GDM1 (cell line): Measurements from ENCODE around the gene SIK3.

ENCODE experiments used
- DNase-seq: peaks from one replicate; lab custom pipeline; 2025; lab: John Stamatoyannopoulos, UW

SIK3 gene

DNA sequence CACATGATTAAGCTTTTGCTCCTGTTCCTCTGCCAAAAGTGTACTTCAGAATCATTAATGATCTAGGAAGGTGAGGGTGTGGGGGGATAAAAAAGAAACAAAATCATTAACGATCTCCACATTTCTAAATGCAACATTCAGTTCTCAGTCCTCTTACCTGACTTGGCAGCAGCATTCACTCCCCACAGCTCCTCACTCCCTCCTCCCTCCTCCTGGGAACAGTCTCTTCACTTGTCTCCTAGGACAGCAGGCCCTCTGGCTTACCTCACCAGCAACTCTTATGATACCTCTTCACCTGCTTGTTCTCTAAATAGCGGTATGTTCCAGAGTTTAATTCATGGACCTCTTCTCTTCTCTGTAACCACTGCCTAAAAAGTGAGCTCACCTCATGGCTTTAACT is 204.3 kb downstream of the SIK3 start:
- DNase-seq: no peak

DNA sequence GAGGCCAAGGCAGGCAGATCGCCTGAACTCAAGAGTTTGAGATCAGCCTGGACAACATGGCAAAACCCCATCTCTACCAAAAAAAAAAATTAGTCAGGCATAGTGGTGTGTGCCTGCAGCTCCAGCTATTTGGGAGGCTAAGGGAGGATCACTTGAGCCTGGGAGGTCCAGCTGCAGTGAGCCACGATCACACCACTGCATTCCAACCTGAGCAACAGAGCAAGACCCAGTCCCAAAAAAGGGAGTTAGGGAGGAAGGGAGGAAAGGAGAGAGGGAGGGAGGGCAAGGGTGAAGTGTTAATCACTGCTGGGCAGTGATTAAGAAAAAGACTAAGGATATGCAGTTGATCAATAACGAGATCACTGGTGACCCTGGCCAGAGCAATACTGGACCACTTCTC is 204.8 kb downstream of the SIK3 start:
- no peak for DNase-seq

DNA sequence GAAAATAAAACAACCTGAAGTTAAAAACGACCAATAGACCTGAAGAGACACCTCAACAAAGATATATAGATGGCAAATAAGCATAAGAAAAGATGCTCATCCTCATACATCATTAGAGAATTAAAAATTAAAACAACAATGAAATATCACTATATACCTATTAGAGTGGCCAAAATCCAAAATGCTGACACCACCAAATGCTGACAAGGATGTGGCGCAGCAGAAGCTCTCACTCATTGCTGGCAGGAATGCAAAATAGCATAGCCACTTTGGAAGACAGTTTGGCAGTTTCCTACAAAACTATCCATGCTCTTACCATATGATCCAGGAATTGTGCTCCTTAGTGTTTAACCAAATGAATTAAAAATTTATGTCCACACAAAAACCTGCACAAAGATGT is 205.9 kb downstream of the SIK3 start:
- DNase-seq: no peak

DNA sequence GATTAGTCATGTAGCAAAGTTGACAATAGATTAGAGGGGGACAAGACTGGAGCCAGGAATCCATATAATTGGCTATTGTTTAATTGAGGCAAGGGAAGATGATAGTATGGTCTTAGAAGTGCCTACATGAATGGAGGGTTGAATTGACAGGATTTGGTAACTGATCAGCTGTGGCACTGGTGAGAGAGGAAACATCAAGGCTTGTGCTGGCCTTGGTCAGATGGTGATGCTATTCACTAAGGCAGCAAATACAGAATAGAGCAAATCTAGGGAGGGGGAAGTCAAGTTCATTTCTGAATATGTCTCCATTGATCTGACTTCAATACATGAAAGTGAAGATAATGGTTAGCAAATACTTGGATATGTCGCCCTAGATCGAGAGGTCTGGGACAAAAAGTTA is 206.5 kb downstream of the SIK3 start:
- DNase-seq: no peak

DNA sequence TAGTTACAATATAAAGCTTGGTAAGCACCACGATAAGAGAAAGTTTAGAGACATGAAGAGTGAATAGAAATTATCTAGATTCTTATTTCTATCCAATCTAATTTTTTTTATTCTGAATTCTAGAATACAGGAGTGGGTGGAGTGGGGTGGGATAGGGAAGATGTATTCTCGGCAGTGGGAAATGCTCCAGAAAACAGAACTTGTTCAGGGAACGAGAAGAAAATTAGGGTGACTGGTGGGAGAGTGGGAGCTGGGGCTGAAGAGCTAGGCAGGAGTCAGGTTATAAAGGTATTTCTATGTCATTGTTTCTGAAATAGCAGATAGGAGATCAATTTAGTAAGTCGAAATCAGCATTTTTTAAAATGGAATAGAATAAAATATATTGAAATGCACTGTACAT is 207.6 kb downstream of the SIK3 start:
- no peak for DNase-seq

DNA sequence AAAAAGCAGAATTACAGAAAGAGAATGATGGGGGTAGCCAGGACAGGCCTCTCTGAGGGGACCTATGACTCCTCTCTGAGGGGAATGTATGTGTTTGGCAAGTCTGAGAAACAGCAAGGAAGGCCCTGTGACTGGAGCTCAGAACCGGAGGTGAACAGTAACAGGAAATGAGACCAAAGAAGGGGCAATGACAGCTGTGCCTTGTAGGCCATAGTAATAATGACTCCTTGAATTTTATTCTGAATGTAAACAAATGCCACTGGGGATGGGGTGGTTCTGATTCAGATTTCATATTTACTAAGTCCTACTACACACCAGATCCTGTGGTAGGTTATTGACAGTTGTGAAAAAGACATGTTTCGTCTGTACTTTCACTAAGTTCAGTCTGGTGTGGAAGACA is 208.0 kb downstream of the SIK3 start:
- DNase-seq: no peak

DNA sequence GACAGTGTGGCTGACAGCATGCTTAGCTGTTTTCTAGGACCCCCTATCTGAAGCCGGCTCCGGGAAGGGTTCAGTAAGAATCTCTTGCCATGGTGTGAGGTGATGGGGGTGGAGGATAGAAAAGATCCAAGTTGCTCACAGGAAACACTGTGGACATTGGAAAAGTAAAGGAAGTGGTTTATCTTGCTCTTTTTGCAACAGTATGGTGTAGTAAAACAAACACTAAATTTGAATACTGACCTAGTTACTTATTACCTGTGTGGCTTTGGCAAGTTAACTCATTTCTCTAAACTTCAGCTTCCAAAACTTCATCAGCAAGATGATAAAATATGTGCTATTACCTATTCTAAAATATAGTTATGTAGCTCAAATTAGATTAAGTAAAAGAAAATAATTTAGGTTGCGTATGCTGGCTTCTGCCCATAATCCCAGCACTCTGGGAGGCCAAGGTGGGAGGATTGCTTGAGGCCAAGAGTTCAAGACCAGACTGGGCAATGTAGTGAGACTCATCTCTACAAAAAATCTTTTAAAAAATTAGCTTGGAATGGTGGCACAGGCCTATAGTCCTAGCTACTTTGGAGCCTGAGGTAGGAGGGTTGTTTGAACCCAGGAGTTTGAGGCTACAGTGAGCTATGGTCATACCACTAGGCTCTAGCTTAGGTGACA is 209.2 kb downstream of the SIK3 start:
- no peak for DNase-seq

DNA sequence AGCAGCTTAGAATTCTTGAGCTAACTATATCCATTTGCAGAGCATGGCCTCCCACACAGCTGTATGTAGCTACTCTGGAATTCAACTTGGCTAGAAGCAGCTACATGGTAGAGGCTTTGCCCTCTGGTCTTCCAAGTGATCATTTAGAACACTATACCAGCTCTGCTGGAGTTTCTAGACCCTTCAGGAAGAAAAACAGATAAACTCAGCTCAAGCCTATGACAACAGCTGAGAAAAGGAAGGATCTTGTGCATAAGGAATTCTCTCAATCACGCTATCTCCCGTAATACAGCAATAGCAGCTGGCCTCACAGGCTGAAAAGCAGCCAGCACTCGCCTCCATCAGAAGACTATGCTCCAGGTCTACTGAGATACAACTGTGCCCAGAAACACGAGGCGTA is 210.2 kb downstream of the SIK3 start:
- DNase-seq: no peak

DNA sequence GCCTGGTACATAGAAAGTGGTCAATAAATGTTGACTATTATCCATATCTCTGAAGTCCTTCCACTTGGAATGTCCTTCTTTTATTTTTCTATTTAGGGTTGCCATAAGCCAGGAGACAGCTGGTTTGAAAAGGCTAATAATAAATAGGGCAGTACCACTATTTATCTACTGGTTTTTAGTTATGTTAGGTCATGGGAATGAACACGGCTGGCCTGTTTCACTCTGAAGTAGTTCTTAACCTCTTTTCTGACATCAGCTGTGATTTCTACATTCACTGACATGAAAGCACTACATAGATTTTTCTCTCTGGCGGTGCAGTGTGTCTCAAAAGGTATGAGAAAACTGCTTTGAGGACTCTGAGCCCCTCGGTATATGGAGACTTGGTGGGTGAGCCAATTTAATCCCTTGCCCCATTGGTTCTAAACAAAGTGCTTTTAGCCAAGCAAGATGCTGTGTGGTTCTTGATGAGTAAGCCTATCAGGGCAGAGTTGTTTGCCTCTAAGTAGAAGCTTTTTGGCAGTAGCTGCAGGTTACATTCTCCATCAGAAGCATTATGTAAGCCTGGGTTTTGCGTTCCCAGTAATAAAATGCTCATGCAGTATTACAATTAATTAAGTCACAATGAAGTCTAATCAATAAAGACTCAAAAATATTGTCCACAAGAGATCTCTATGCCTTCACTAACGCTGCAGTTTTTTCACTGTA is 212.1 kb downstream of the SIK3 start:
- DNase-seq: no peak

DNA sequence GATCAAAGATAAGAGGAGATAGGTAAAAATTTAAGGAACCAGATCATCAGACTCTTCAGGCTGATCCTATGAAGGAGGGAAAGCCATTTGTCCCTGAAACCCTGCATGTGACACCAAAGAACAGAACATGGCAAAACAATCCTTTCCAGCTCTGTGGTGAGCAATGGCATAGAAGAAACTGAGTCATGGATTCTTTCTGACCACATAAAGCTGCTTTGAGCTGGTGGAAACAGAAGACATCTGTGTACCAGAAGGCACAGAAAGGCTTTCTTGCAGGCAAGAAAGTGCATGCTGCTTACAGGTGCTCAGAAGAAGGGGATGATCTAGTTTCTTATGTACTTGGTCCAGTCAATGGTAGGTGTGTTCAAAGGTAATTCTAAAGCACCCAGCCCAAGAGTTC is 215.8 kb downstream of the SIK3 start:
- DNase-seq: no peak

DNA sequence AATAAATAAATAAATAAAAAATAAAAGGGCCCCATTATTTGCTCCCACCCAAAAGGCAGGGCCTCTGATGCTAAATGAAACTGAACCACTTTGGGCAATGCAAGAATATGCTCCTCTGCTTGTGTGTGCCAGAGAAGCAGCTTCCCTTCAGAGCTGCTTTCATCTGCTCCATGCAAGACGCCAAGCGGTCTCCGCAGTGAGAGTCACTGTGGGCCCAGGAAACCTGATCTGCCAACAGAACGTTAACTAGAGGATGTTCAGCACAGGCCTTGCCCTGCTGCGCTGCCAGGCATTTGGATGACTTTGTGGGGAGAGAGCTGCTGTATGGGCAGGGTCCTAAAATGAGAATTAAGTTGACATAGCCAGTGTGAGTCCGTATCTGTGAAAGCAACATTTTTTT is 217.1 kb downstream of the SIK3 start:
- no peak for DNase-seq

DNA sequence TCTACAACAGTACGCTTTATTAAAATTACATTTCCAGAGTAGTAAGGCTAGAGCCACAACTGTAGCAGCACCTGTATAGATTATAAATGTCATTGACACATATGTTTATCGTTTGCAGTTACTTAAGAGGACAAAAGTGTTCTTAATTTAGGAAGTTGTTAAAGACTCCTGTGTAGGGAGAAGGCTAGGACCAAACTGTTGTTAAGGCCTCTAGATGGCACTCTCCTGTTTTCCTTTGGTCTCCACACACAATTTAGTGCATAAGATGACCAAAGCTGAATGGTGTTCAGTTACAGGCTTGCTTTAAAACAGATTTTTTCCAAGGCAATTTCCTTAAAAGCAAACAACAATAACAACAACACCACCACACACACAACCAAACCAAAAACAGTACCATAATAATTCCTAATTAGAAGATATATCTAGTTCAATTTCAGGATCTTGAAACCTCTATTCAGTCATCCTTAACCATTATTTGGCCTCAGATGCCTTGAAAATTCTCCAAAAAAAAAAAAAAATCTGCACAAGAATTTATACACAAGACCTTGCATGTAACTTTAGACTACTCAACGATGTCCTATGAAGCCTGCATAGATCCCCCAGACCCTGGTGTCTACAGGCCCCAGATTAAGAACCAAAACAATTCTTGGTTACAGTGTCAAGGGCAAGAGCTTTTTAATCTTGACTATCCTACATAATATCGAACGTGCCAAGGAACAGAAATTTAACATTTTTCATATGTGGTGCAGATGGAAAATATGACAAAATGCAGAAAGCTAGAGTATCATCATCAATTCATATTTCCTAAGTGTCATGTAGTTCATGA is 218.2 kb downstream of the SIK3 start:
- peak; percentile 61 for DNase-seq

DNA sequence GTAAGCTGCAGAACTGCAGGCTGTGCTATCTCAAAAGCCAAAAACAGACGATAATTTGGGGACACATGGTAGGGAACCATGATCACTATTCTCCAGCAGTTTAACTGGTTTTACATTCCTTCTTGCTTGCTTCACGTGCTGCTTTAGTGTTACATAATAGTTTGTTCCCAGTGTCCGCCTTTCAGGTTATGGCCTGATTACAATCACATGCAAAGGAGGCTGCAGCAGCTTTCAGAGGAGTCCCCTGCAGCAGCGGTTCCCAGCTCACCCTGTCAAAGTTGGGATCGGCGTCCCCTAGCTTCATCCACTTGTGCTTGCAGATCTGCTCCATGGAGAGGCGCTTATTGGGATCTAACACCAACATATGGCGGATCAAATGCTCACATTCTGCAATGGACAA is 221.6 kb downstream of the SIK3 start:
- DNase-seq: no peak

DNA sequence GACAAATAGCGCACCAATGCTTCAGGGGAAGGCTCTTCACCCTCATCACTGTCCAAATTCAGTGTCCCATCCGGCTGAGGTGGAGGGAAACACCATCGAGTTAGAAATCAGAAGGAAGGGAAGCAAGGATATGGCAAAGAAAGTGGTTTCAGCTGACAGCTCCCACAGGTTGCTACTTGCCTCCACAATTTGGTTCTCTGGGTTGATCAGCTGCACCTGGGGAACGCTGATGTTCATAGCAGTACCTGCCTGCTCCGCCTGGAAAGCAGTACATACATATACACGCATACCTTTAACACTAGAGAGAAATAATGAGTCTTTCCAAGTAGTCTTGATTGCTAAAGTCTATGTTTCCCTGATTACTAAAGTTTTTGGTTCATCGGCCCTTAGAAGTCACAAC is 223.0 kb downstream of the SIK3 start:
- DNase-seq: no peak

DNA sequence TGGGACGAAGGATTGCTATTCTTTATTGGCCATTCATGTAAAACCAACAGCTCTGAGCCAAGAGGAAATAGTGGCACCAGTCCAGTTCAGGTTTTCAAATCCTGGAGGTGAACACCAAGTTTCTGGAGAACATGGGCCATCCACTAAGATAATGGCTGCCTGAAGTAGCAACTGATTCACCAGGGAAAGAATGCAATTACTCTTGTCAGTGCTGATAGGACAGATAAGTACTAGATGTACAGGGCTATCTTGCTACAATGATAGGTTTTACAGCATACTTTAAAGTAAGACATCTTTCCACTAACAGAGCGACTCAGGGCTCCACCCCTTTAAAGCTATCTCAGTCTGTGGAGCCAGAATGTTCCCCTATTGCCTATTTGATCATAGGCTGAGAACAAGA is 224.0 kb downstream of the SIK3 start:
- DNase-seq: no peak

DNA sequence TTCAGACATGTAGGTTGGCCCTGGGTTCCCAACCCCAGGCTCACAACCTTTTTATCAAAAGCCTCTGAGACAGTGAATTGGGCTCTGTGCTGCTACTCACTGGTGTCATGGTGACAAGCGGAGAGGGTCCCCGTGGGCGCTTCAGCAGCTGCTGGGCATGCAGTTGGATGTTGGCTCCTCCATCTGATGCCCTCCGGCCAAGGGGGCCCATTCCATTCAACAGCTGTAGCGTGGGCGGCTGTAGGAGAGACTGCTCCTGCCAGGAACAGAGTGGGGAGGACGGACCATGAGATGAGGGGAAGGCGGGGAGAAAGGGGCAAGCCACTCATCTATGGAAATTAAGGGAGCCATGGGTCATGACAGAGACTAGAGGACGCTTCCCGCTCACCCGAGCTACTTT is 224.8 kb downstream of the SIK3 start:
- DNase-seq: no peak

DNA sequence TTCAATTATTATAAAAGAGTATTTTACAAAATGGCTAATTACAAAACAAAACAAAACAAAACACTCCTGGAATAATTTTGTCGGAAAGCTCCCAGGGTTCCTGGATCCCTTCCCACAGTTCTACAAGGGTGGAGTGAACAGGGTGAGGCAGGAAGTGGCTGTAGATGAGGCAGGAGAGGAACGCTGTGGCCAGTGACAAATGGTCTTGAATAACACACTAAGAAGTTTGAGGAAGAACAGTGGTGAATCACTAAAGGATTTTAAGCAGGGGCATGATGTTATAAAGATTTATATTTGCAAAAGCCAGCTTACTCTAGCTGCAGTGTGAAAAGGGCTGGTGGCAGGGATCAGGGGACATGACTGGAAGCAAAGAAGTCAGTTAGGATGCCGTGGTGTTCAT is 227.0 kb downstream of the SIK3 start:
- no peak for DNase-seq

DNA sequence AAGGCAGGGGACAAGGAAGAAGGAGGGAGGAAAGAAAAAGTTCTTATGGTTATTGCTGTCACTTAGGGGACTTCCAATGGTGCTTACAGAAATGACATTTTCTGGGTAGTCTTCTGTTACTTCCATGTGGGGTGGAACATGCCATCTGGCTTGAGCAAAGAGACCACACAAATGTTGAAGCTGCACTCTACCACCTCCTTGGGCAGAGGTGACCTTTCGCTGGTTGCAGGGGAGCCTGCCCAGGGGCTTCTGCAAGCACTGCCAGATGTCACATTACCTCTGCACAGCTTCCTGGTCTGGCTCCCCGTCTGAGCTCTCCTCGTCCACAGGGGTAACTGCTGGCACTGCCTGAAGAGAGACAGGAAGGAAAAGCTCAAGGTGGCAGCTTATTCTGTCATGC is 228.2 kb downstream of the SIK3 start:
- DNase-seq: peak; percentile 80

DNA sequence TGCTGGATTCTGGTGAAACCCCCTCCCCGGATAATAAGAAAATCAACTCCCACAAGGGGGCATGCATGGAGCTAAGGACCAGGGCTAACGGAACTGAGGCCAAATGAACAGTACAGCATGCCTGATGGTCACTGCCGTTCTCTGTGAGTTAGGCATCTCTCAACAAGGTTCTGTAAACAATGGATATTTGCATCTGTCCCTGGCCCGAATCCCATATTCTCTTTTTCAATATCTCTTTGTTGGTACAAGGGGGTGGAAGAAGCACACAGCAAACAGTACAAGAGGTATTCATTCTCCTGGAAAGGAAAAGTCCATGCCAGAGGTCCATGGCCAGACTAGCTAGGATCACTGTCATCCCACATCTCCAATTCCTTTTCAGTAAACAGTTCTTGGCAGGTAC is 228.6 kb downstream of the SIK3 start:
- no peak for DNase-seq

DNA sequence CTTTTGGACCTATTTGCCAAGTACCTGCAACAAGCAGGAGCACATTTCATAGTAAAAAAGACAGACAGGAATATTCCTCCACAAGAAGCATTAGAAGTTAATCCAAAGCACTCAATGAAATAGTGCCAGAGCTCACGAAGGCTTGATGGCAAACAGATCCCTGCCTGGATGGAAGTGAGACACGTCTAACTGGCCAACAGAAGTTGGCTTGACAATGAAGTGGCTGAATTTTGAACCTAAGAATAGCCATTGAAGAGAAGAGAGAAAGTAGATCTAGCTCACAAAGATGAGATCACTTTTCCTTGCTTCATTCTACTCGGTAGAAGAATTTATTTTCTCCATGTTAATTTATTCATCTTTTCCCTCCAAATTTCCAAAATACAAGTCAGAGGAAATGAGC is 230.2 kb downstream of the SIK3 start:
- no peak for DNase-seq

DNA sequence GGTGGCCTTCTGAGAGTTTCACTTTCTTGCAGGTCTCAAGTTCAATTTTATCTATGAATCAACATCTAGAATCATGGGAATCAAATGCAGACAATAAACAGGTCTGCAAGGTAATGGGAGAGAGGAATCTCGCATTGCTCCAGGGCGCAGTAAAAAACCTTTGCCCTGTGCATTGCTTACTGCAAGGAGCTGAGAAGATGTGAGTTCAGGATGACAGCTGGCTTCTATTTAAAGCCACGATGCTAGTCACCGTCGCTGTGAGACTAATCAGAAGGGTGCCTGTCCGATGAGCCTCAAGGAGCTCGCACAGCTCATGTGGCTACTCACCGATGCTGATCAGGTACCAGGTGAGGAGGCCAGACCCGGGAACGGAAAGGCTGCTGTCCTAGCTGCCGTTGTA is 230.6 kb downstream of the SIK3 start:
- DNase-seq: no peak

DNA sequence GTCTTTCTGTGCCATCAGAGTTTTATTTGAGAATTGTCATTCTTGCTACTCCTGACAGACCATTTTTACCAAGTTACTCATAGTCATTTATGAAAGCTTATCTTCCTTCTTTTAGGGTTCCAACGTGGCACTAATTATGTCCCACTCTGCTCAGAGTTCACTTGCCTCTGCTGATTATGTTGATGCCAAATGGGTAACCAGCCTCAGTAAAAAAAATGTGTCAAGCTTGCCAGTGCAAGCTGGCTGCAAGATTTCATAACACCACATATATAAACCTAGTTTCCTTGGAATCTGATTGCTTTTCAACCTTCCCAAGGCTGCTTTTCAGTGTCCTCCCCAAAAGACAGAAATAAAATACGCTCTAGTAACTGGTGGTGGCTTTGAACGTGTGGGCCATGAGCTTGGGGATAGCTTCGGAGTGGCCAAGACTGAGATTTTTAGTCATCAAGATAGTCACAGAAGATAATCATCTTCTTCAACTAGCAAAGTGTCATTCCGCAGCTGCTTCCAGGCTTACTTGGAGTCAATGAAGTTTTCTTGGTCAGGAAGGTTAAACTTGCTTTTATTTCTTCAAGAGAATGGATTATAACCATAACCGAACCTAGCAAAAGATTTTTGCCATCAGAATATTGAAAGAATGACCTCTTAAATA is 231.3 kb downstream of the SIK3 start:
- no peak for DNase-seq

DNA sequence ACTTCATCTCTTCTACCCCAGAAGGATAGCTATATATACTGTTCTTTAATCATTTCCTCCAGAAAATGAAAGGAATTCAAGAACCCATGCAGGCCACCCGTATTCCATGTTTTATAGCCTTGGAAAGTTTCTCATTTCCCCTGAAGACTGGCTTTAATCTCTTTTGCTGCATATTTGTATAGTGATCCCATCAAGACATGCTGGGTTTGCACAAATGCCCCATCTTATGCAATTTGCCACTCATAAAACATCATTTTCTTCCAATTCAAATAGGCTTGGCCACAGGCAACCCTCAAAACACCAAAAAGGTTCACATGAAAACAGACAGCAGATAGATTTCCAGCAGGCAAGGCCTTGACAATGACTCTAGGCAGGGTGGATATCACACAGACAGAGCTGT is 232.5 kb downstream of the SIK3 start:
- DNase-seq: no peak
